Lower lobe of right lung (tissue), 2 donors: ENCODE data around the gene KCNK6. TPM values are rescaled to one million over a fixed set of nuclear protein-coding genes. Genes with fewer than 3 reads are reported as not detected.

ENCODE experiments used
- ATAC-seq, 2 donors: fragments of 200-7000 bp; cut with Tn5 transposase; one replicate each; pipeline ENCODE4 v1.9.1; 2020 to 2022; ENCODE audit warnings: mild to moderate bottlenecking in 2 of 2, moderate library complexity in 2 of 2
- DNase-seq: peaks from one replicate; pipeline ENCODE4 v3.0.0-alpha.2; 2020
- H3K27ac ChIP-seq: fragments of 200-600 bp; one replicate; pipeline ENCODE4 v1.8.0; 2022
- H3K27me3 ChIP-seq: fragments of 200-600 bp; one replicate; pipeline ENCODE4 v1.8.0; 2022; ENCODE audit warnings: low read depth
- H3K36me3 ChIP-seq: fragments of 200-600 bp; one replicate; pipeline ENCODE4 v1.8.0; 2022; ENCODE audit warnings: mild to moderate bottlenecking
- H3K4me1 ChIP-seq: fragments of 200-600 bp; one replicate; pipeline ENCODE4 v1.8.0; 2022
- H3K4me3 ChIP-seq: fragments of 200-600 bp; one replicate; pipeline ENCODE4 v1.8.0; 2022; ENCODE audit warnings: mild to moderate bottlenecking
- H3K9me3 ChIP-seq: fragments of 200-600 bp; one replicate; pipeline ENCODE4 v1.8.0; 2022
- intact Hi-C: fragments of 100-400 bp; cut with DNase I; formaldehyde crosslinking; loops from one replicate; pipeline ENCODE4 v1.11.0; 2022
- total RNA-seq: library from RNA; stranded (reverse); fragmentation: NEBNext Ultra II Directional; extraction: Animal tissue kit (Norgen Biotek cat#: 25700); gene quantifications from one replicate; pipeline ENCODE4 v1.2.1, GENCODE V29; 2021
- TF ChIP-seq, protein P1 (sequence below): fragments of 200-600 bp; IDR thresholded peaks from one replicate; pipeline ENCODE4 v1.8.0; 2022; ENCODE audit warnings: antibody characterized with exemption, mild to moderate bottlenecking
- donor health status: DM: no; HTN: yes; CAD: no; lungs with severe emphysema.

Gene KCNK6
- total RNA-seq, 1 donor from 2014 or later, result 11.5 TPM

DNA sequence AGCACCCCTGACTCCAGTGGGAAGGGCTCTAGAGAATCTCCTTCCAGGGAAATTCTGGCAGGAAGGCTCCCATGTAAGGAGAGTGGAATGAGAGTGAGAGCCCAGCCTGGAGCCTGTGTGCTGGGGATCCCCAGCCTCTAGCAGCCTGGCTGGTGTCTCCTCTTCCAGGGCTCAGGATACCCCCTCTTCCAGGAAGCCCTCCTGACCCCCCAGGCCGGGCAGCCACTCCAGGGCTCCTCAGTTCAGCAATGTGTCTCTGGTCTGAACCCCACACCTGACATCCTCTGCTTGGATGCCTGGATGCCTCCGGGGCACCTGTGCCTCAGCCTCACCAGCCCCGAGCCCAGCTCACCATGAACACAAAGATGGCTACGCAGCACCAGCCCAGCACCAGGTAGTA is 12.6 kb upstream of the KCNK6 start:
- intact Hi-C loops, result no loop called here
- H3K27ac ChIP-seq, result no peak overlapping the region
- peaks cover 36% of the 10 kb centered on the region for H3K36me3 ChIP-seq
- ATAC-seq (no peak), DNase-seq (no peak)
- peaks cover 20% of the 10 kb centered on the region for H3K4me1 ChIP-seq
- H3K4me3 ChIP-seq, result no peak overlapping the region
- TF ChIP-seq, protein P1, sequence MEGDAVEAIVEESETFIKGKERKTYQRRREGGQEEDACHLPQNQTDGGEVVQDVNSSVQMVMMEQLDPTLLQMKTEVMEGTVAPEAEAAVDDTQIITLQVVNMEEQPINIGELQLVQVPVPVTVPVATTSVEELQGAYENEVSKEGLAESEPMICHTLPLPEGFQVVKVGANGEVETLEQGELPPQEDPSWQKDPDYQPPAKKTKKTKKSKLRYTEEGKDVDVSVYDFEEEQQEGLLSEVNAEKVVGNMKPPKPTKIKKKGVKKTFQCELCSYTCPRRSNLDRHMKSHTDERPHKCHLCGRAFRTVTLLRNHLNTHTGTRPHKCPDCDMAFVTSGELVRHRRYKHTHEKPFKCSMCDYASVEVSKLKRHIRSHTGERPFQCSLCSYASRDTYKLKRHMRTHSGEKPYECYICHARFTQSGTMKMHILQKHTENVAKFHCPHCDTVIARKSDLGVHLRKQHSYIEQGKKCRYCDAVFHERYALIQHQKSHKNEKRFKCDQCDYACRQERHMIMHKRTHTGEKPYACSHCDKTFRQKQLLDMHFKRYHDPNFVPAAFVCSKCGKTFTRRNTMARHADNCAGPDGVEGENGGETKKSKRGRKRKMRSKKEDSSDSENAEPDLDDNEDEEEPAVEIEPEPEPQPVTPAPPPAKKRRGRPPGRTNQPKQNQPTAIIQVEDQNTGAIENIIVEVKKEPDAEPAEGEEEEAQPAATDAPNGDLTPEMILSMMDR, result no peak
- no peaks in the 10 kb centered on the region for H3K9me3 ChIP-seq
- H3K27me3 ChIP-seq, result no peaks in the 10 kb centered on the region

- peaks cover 20% of the 10 kb centered on the region for H3K4me1 ChIP-seq
- no peak overlapping the region for H3K4me3 ChIP-seq
- peaks cover 36% of the 10 kb centered on the region for H3K36me3 ChIP-seq
- H3K27me3 ChIP-seq, result no peaks in the 10 kb centered on the region
- intact Hi-C loops, result no loop called here
- TF ChIP-seq, protein P1, result no peak
- H3K9me3 ChIP-seq, result no peaks in the 10 kb centered on the region
- no peak for DNase-seq
- ATAC-seq, result no peak
- H3K27ac ChIP-seq, result no peak overlapping the region
Measured at GRCh38 chr19:38307597-38307996, 12.0 kb upstream of the KCNK6 start.

- H3K4me3 ChIP-seq, result no peak overlapping the region
- intact Hi-C loops, result no loop called here
- H3K4me1 ChIP-seq, result peaks cover 18% of the 10 kb centered on the region
- DNase-seq (no peak), ATAC-seq (no peak)
- peaks cover 36% of the 10 kb centered on the region for H3K36me3 ChIP-seq
- TF ChIP-seq, protein P1, result no peak
- no peak overlapping the region for H3K27ac ChIP-seq
- H3K9me3 ChIP-seq, result no peaks in the 10 kb centered on the region
- H3K27me3 ChIP-seq, result no peaks in the 10 kb centered on the region
Measured at GRCh38 chr19:38308006-38308766, 11.5 kb upstream of the KCNK6 start.

GRCh38 chr19:38308926-38309614 is 10.6 kb upstream of the KCNK6 start:
- Histone ChIP-seq H3K4me1 (peaks cover 11% of the 10 kb centered on the region), H3K36me3 (peaks cover 36% of the 10 kb centered on the region), H3K27me3 (no peaks in the 10 kb centered on the region), H3K4me3 (no peak overlapping the region), H3K27ac (no peak overlapping the region), H3K9me3 (no peaks in the 10 kb centered on the region)
- TF ChIP-seq, protein P1, result no peak
- intact Hi-C loops, result no loop called here
- DNase-seq (no peak), ATAC-seq (no peak)

DNA sequence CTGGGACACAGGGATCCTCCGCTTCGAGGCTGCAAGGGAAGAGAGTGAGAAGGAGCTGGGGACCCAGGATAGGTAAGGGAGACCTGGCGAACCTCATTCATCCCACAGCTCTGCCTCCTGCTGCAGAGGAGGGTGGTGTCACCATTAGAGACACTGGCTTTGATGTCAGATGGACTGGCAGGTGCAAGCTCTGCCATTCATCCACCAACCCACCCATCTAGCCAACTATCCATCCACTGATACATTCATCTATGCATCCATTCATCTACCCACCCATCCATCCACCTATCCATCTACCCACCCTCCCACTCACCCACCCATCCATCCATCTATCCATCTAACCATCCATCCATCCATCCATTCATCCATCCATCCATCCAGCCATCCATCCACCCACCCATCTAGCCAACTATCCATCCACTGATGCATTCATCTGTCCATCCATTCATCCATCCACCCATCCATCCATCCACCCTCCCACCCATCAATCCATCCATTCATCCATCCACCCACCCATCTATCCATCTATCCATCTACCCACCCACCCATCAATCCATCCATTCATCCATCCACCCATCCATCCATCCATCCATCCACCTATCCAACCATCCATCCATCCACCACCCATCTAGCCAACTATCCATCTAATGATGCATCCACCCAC is 9.9 kb upstream of the KCNK6 start:
- no peaks in the 10 kb centered on the region for H3K27me3 ChIP-seq
- H3K9me3 ChIP-seq, result no peaks in the 10 kb centered on the region
- no peak overlapping the region for H3K4me3 ChIP-seq
- ATAC-seq (no peak), DNase-seq (no peak)
- intact Hi-C loops, result no loop called here
- H3K36me3 ChIP-seq, result peaks cover 36% of the 10 kb centered on the region
- no peak overlapping the region for H3K27ac ChIP-seq
- peaks cover 9% of the 10 kb centered on the region for H3K4me1 ChIP-seq
- TF ChIP-seq, protein P1, result no peak
